ENCODE data around the gene ST6GALNAC3.

Gene ST6GALNAC3

DNA sequence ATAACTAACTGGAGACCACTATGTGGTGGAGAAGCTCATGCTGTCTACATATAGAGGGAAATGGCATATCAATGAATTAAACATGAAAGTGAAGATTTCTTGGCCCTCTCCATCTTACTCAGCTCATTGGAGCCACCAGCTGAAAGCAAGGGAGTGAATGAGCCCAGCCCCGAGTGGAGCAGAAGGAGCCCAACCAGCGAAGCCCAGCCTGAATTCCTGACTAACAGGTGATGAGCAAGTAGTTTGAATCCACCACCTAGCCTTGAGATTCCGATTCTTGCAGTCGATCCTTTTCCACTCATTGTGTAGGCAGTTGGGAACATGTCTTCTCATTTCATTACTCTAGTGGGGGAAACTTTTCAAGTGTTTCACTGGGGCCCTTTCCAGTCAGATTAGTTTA, 18.6 kb upstream of the ST6GALNAC3 start:
- H3K4me3 Mint-ChIP-seq: no peak overlapping the region
- H3K4me1 Mint-ChIP-seq: no peaks in the 10 kb centered on the region
- no peak overlapping the region for H3K27ac Mint-ChIP-seq
- ATAC-seq: no peak
- peaks cover 40% of the 10 kb centered on the region for H3K27me3 Mint-ChIP-seq
- H3K9me3 Mint-ChIP-seq: no peaks in the 10 kb centered on the region
- no peaks in the 10 kb centered on the region for H3K36me3 Mint-ChIP-seq

DNA sequence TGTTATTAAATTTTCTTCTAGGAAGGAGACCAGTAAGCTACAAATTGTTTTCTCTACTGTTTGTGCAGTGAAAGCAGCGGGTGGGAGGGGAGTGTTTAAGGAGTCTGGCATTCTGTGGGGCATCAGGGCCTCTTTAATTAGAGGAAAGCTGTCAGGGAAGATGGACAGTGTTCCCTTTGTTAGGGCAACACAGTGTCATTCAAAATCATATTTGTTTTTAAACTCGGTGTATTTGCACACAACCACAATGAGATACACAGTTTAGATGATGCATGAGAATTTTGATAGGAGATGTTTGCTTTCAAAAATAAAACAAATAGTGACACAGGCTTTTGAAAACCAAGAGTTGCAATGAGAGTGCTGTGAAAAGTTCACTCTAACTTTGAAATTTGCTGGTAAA, 15.1 kb upstream of the ST6GALNAC3 start:
- Mint-ChIP-seq H3K27ac (no peak overlapping the region), H3K4me1 (no peaks in the 10 kb centered on the region), H3K27me3 (peaks cover 21% of the 10 kb centered on the region), H3K9me3 (no peaks in the 10 kb centered on the region), H3K36me3 (no peaks in the 10 kb centered on the region), H3K4me3 (no peak overlapping the region)
- no peak for ATAC-seq

DNA sequence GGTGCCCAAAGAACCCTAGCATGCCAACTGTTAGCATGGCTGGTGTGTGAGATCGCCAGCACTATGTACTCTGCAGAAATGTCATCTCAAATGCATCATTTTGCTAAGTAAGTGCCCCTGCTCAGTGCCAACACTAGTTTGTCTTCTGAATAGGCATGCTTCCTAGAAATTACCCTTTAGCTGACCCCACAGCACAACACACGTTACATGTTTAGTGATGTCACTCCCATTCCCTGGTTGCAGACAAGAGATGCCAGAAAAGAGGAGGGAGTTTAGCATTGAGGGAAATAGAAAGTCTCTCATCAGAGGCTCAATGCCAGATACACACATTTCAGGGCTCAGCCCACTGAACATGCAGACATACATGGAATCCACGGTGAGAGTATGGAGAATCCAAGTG, 9.3 kb upstream of the ST6GALNAC3 start:
- H3K4me3 Mint-ChIP-seq: no peak overlapping the region
- H3K9me3 Mint-ChIP-seq: no peaks in the 10 kb centered on the region
- no peak overlapping the region for H3K27ac Mint-ChIP-seq
- H3K36me3 Mint-ChIP-seq: no peaks in the 10 kb centered on the region
- no peaks in the 10 kb centered on the region for H3K4me1 Mint-ChIP-seq
- H3K27me3 Mint-ChIP-seq: peaks cover 15% of the 10 kb centered on the region
- ATAC-seq: no peak

DNA sequence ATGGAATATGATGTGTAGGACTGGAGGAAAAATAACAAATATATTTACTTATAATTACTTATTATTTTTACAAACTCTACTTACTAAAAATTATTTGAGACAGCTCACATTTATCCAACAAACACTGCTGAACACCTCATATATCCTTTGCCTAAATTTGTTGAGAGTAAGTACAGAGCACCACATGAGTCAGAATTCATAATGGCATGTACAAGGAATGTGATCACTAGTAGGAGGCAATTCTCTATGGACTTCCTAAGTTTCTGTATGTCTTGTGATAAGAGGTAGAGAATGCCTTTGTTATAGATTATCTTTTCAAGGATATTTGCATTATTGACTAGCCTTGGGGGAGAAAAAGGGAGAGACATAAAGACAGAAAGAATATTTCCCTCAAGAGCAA, 8.2 kb upstream of the ST6GALNAC3 start:
- H3K9me3 Mint-ChIP-seq: no peaks in the 10 kb centered on the region
- no peak for ATAC-seq
- no peak overlapping the region for H3K27ac Mint-ChIP-seq
- no peak overlapping the region for H3K4me3 Mint-ChIP-seq
- H3K36me3 Mint-ChIP-seq: no peaks in the 10 kb centered on the region
- H3K27me3 Mint-ChIP-seq: peaks cover 15% of the 10 kb centered on the region
- H3K4me1 Mint-ChIP-seq: no peaks in the 10 kb centered on the region

DNA sequence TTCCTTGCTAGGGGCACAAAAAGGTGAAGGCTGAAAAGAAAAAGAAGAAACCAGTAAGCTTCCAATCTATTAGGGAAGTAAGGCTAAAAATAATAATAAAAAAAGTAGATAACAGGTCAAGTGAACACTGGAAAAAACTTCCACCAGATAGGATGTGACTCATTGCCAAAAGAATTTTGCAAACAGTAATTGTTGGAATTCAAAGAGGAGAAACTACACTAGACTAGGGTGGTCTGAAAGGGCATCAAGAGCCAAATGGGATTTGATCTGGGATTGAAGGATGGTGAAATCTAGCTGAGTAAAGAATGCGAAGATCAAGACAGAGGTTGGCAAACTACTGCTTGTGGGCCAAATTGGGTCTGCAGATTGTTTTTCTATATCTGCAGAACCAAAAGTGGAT, 6.0 kb upstream of the ST6GALNAC3 start:
- Mint-ChIP-seq H3K36me3 (no peaks in the 10 kb centered on the region), H3K27ac (no peak overlapping the region), H3K4me3 (no peak overlapping the region), H3K4me1 (no peaks in the 10 kb centered on the region), H3K9me3 (no peaks in the 10 kb centered on the region), H3K27me3 (peaks cover 14% of the 10 kb centered on the region)
- no peak for ATAC-seq

DNA sequence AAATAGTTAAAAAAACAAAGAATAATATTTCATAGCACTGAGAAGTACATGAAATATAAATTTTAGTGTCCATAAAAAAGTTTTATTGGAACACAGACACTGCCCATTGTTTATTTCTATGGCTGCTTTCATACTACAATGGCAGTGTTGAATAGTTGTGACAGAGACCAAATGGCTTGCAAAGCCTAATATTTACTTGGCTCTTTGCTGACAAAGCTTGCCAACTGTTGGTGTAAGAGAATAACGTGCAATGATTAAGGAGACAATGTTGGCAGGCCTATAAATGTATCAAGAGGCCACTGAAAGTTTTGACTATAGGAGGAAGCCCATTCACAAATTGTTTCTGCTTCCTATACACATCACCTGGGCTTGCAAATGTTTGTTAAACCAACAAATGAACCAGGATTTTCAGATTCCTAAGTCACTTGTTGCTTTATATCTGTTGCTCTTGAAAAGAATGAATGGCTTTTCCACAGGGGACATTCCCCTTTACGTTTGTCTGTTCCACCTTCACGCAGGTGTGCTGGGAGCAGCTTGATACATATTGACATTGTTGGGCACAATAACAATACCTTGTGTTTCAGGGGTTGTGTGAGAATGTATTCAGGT, 5.5 kb upstream of the ST6GALNAC3 start:
- peaks cover under 1% of the 10 kb centered on the region for H3K4me1 Mint-ChIP-seq
- H3K9me3 Mint-ChIP-seq: no peaks in the 10 kb centered on the region
- no peaks in the 10 kb centered on the region for H3K36me3 Mint-ChIP-seq
- peaks cover 12% of the 10 kb centered on the region for H3K27me3 Mint-ChIP-seq
- no peak overlapping the region for H3K27ac Mint-ChIP-seq
- no peak overlapping the region for H3K4me3 Mint-ChIP-seq
- ATAC-seq: no peak

DNA sequence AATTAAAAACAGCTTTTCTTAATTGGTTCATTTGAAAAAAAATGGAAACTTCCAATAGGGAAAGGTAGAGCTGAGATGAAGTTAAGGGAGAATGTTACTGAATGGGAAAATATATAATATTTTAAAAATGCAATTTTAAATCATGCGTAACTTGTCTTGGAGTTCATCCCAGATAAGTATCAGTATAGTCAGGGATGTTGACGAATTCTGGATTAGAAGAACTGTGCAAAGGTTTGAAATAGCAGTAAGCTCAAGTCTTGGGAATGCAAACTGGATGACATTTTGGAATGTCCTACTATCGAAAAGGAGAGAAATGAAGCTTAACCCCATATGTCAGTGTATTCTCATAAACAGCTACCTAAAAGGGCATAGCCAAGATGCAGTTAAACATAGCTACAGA, 4.0 kb upstream of the ST6GALNAC3 start:
- Mint-ChIP-seq H3K27me3 (peaks cover 9% of the 10 kb centered on the region), H3K9me3 (no peaks in the 10 kb centered on the region), H3K27ac (no peak overlapping the region), H3K4me3 (no peak overlapping the region), H3K36me3 (no peaks in the 10 kb centered on the region), H3K4me1 (peaks cover 14% of the 10 kb centered on the region)
- no peak for ATAC-seq

DNA sequence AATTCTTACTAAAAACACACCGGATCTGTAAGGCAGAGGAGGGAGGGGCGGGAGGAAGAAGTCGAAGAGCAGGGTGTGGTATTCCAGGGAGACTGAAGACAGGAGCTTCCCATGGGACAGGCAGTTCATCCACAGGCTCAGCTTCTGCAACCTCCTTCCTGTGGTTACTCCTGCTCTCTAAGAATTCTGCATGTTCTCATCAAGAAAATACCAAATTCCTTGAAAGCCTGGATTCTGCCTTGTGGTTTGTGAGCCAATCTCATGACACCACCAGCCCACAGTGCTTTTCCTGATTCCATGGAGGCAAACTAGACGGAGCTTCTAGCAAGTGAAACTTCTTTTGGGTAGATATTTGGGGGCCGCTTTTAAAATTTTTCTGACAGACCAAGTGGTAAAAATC, 1.1 kb upstream of the ST6GALNAC3 start:
- no peak for ATAC-seq

DNA sequence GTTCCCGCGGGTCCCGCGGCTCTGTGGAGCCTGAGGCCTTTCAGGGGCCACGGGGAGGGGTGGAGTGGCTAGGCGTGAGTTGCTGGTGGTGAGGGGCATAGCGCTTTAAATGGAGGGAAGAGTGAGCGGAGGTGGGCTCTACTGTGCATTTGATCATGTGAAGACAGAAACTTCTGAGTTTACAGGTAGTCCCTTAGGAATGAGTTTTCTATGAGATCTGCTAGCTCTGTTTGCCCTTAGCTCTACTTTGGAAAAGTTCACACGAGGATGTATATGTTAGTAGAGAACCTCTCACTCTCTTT, 593 bp downstream of the ST6GALNAC3 start:
- no peak for ATAC-seq
- Mint-ChIP-seq H3K27me3 (peaks cover 9% of the 10 kb centered on the region), H3K4me1 (peaks cover 31% of the 10 kb centered on the region), H3K36me3 (no peaks in the 10 kb centered on the region), H3K4me3 (peak overlapping the region; percentile 55), H3K27ac (peak overlapping the region; percentile 77), H3K9me3 (no peaks in the 10 kb centered on the region)

More for the DNA sequence above, 1.1 kb upstream of the ST6GALNAC3 start:
- Mint-ChIP-seq H3K27ac (no peak overlapping the region), H3K4me1 (peaks cover 31% of the 10 kb centered on the region), H3K9me3 (no peaks in the 10 kb centered on the region), H3K36me3 (no peaks in the 10 kb centered on the region), H3K4me3 (no peak overlapping the region), H3K27me3 (peaks cover 9% of the 10 kb centered on the region)

DNA sequence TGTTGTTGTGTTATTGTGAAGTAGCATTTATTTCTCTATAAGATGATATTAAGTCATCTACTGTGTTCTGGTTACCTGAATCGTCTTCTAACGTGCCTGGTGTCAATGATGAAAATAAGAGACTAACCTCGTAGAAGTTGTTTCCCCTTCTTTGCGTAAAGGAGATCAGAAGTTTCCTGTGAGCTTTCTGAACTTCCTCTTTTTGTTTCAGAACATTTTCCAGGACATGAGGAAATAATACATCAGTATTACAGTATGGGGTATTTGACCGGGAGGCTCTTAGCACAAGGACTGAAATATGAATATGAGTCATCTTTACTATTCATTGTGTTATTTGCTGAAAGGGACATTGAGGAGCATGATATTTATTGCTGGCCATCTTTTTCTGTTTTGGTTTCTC, 1.3 kb downstream of the ST6GALNAC3 start:
- H3K9me3 Mint-ChIP-seq: no peaks in the 10 kb centered on the region
- H3K27me3 Mint-ChIP-seq: peaks cover 9% of the 10 kb centered on the region
- peaks cover 36% of the 10 kb centered on the region for H3K4me1 Mint-ChIP-seq
- peak overlapping the region; percentile 55 for H3K4me3 Mint-ChIP-seq
- H3K36me3 Mint-ChIP-seq: no peaks in the 10 kb centered on the region
- peak; percentile 64 for ATAC-seq
- H3K27ac Mint-ChIP-seq: peak overlapping the region; percentile 77

DNA sequence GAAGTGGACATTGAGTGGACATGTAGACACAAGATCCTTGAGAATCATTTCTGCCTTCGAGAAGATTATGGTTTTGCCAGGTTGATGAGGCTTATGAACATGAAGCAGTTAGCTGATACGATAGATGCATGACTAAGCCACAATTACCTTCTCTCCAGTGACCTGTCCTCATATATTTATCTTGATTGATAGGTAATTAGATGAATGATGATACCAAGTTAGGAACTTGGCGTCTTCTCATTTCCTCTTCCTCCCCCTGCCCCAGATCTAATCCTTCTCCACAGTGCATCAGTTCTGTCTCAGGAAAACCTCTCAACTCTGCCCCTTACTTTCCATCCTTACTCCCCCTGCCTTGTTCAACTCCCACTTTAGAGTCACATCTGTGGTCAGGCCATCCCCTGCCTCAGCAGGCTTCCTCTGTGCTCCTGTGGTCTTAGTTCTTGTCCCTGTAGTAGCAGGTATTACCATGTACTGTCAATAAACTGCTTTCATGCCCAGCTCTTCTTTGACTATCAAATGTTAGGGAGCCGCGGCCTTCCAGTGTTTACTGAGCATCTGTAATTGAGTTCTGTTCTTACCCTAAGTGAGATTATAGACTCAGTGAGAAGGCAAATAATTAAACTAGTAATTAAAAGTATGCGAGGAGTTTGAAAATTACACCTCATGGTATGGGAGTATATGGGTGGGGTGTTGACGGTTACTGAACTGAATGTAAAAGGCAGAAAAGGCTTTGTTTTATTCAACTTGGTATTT, 5.1 kb downstream of the ST6GALNAC3 start:
- Mint-ChIP-seq H3K4me3 (no peak overlapping the region), H3K27me3 (peaks cover under 1% of the 10 kb centered on the region), H3K36me3 (no peaks in the 10 kb centered on the region), H3K9me3 (no peaks in the 10 kb centered on the region), H3K4me1 (peaks cover 37% of the 10 kb centered on the region), H3K27ac (peak overlapping the region; percentile 56)
- no peak for ATAC-seq

DNA sequence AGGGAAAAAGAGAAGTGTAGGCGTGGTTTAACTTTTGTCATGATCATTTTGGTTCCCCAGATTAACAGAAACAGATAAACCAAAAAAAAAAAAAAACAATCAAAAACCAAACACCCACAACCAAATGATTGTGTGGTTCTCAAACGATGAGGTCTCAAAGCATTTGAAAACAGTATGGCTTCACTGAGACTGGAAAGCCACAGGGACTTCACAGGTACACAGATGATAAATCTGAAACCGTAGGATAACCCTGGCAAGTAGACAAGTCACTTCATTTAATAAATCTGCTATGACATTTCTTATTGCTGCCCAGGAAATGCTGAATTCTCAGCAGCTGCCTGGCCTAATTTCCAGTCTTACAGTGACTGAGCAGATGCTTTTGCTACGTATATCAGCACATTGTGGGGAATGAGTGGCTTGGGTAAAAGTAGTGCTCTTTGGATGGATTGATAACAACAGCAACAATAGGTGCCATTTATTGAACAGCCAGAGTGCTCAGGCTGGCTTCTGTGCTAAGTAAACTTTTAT, 6.1 kb downstream of the ST6GALNAC3 start:
- H3K27me3 Mint-ChIP-seq: no peaks in the 10 kb centered on the region
- no peak overlapping the region for H3K4me3 Mint-ChIP-seq
- peak; percentile 25 for ATAC-seq
- H3K4me1 Mint-ChIP-seq: peaks cover 28% of the 10 kb centered on the region
- H3K9me3 Mint-ChIP-seq: no peaks in the 10 kb centered on the region
- no peaks in the 10 kb centered on the region for H3K36me3 Mint-ChIP-seq
- peak overlapping the region; percentile 56 for H3K27ac Mint-ChIP-seq

DNA sequence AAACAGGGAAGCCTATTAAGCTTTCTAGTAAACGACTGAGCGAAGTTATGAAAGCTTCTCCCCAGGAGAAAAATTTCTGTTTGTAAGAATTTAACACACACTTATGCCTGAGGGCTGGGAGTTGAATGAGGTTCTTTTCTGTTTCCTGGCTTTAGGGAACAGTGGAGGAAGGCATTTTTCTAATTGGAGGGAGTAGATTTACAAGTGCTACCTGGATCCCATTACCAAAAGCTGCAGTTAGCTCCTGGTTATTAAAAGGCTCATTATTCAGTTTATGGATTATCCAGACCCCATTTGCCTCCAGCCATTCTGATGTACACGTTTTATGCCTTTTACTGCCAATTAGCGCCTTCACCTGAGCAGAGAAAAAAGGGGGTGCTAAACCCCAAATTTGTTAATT, 7.5 kb downstream of the ST6GALNAC3 start:
- Mint-ChIP-seq H3K27me3 (no peaks in the 10 kb centered on the region), H3K9me3 (no peaks in the 10 kb centered on the region), H3K36me3 (no peaks in the 10 kb centered on the region), H3K4me1 (peaks cover 17% of the 10 kb centered on the region), H3K4me3 (no peak overlapping the region), H3K27ac (no peak overlapping the region)
- ATAC-seq: no peak

DNA sequence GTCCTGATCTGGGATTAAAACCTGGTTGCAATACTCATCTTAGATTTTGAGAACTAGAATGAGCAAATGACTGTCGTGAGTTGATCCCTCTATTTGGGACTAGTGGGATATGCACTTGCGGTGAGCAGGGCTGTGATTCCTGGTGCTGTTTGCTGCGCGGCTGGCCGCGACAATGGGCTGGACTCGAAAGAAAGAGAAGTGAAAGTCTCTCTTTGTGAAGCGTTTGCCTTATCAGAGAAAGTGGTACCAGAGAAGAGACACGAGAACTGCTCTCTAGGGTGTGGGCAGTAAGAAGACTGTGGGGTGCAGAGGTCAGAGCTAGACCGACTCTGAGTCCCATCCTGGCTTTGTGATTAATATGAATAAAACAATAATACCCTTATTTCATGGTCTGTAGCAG, 8.6 kb downstream of the ST6GALNAC3 start:
- no peaks in the 10 kb centered on the region for H3K9me3 Mint-ChIP-seq
- peaks cover 19% of the 10 kb centered on the region for H3K4me1 Mint-ChIP-seq
- H3K36me3 Mint-ChIP-seq: no peaks in the 10 kb centered on the region
- peak; percentile 65 for ATAC-seq
- H3K27ac Mint-ChIP-seq: no peak overlapping the region
- H3K27me3 Mint-ChIP-seq: no peaks in the 10 kb centered on the region
- no peak overlapping the region for H3K4me3 Mint-ChIP-seq

DNA sequence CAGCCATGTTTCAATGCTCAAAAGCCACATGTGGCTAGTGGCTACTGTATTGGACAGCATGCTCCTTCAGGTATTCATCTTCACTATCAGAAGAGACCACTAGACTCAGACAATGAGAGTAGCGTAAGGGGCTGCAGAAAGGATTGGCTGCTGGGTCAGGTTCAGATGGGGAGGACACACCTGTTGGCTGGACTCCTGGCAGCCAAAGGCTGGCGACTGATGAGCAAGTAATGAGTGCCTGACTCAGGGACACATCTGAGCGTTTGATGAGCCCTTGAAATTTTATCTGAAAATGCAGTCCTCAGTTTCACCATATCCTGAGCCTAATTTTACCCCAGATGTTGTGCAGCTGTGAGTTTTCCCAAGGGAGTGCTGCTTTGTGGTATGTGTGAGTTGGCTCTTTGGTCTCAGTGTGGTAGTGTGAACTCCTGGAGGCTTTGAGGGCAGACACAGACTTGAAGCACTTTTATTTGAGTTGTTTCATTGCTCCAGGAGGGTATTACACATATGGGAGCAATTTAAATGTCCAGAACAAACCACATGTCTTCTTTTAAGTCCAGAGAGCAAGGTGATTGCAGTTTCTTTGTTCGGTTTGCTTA, 9.6 kb downstream of the ST6GALNAC3 start:
- Mint-ChIP-seq H3K27ac (no peak overlapping the region), H3K9me3 (no peaks in the 10 kb centered on the region)

DNA sequence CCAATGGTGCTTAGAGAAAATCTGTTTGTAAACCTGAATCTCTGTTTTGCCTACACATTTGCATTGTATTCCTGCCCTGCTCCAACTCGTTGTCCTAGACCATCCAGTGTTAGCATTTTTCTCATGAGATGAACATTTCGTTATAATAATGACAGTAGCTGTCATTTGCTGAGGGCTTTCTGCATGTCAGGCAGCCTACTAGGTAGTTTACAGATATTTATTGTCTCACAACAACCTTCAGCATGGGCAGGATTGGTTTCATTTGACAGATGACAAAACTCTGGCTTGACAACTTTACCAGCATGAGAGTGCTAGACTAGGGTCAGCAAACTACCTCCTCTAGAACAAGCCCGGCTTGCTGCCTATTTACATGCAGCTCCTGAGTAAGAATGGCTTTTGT, 10.1 kb downstream of the ST6GALNAC3 start:
- no peaks in the 10 kb centered on the region for H3K27me3 Mint-ChIP-seq
- no peak overlapping the region for H3K4me3 Mint-ChIP-seq
- H3K36me3 Mint-ChIP-seq: no peaks in the 10 kb centered on the region
- no peak for ATAC-seq
- peaks cover 19% of the 10 kb centered on the region for H3K4me1 Mint-ChIP-seq
- H3K27ac Mint-ChIP-seq: no peak overlapping the region
- H3K9me3 Mint-ChIP-seq: no peaks in the 10 kb centered on the region

More for the DNA sequence above, 9.6 kb downstream of the ST6GALNAC3 start:
- H3K27me3 Mint-ChIP-seq: no peaks in the 10 kb centered on the region
- H3K36me3 Mint-ChIP-seq: no peaks in the 10 kb centered on the region
- ATAC-seq: no peak
- peaks cover 19% of the 10 kb centered on the region for H3K4me1 Mint-ChIP-seq
- no peak overlapping the region for H3K4me3 Mint-ChIP-seq
